ENCODE data around the gene KCNE3.

GRCh38 chr11:74478877-74479731 is 11.8 kb upstream of the KCNE3 start:
- TF ChIP-seq CTCF (IDR thresholded peaks at IDR 0.05; ENCODE audit: insufficient read depth, low read length, poor library complexity, severe bottlenecking): no peak
- no peak for TF ChIP-seq EZH2phosphoT487 (conservative IDR thresholded peaks at IDR 0.05; ENCODE audit: low read length)
